Uterus (tissue), 4 donors: ENCODE data around the gene NIM1K. TPM values are rescaled to one million over a fixed set of nuclear protein-coding genes. Genes with fewer than 3 reads are reported as not detected.

Experiments
- DNase-seq, 2 donors: peaks; one replicate each; pipeline ENCODE4 v3.0.0-alpha.2; 2019 to 2020
- H3K27ac ChIP-seq, 2 donors: fragments of 200-600 bp; sonication (generic); 1 replicate in 1 of 2; 2 replicates in 1 of 2; pipeline ENCODE4 v1.5.1; 2016 to 2018
- H3K27me3 ChIP-seq, 2 donors: fragments of 200-600 bp; sonication (generic); one replicate each; pipeline ENCODE4 v1.5.1; 2018 to 2019; ENCODE audit warnings: control low read depth in 1 of 2
- H3K36me3 ChIP-seq, 2 donors: fragments of 200-600 bp; sonication (generic); one replicate each; pipeline ENCODE4 v1.5.1; 2019; ENCODE audit warnings: control low read depth in 1 of 2
- H3K4me1 ChIP-seq, 2 donors: fragments of 200-600 bp; sonication (generic); one replicate each; pipeline ENCODE4 v1.5.1; 2018 to 2019; ENCODE audit warnings: control low read depth in 1 of 2
- H3K4me3 ChIP-seq, 2 donors: fragments of 200-600 bp; sonication (generic); 1 replicate in 1 of 2; 2 replicates in 1 of 2; pipeline ENCODE4 v1.5.1; 2018 to 2019; ENCODE audit warnings: mild to moderate bottlenecking in 1 of 2
- H3K9me3 ChIP-seq, 2 donors: fragments of 200-600 bp; sonication (generic); one replicate each; pipeline ENCODE4 v1.5.1; 2019; ENCODE audit warnings: control low read depth in 1 of 2
- CTCF ChIP-seq, 4 experiments: fragments of 200-600 bp in 2 of 4; fragments of 450-650 bp in 2 of 4; sonication (generic) in 2 of 4; IDR thresholded peaks; one replicate each; pipeline ENCODE4 v1.5.1; 2016 to 2019; ENCODE audit warnings: antibody characterized with exemption in 4 of 4, mild to moderate bottlenecking in 2 of 4, moderate library complexity in 1 of 4
- POLR2A ChIP-seq, 2 donors: fragments of 450-650 bp; IDR thresholded peaks; one replicate each; pipeline ENCODE4 v1.6.1; 2016; ENCODE audit warnings: antibody characterized with exemption in 2 of 2, mild to moderate bottlenecking in 1 of 2, moderate library complexity in 1 of 2
- intact Hi-C: fragments of 100-400 bp; cut with DNase I; formaldehyde crosslinking; loops from one replicate; pipeline ENCODE4 v1.15.1; 2023; ENCODE audit warnings: low total_unique reads
- total RNA-seq, 4 donors: library from RNA; depleted of rRNA in 3 of 4; stranded (reverse); fragments of >200 nt in 3 of 4; gene quantifications; one replicate each; pipeline versions ENCODE4 v1.1.0 to v1.2.4, GENCODE V29; 2014 to 2023
- donor health status: DM: yes; HTN: yes; CAD: no.

The NIM1K gene
- total RNA-seq, 4 donors from 2014 or later, result 0.26 to 0.79 (median 0.35) TPM; not detected in 1

- Histone ChIP-seq H3K4me1 (no peaks in the 10 kb centered on the region), H3K27me3 (no peaks in the 10 kb centered on the region), H3K36me3 (no peaks in the 10 kb centered on the region), H3K4me3 (no peak overlapping the region), H3K27ac (no peak overlapping the region), H3K9me3 (no peaks in the 10 kb centered on the region)
- no peak for DNase-seq
- TF ChIP-seq CTCF (IDR thresholded peaks at IDR 0.05), result no peak
- TF ChIP-seq POLR2A (IDR thresholded peaks at IDR 0.05), result no peak
- intact Hi-C loops, result no loop called here
Observed at GRCh38 chr5:43215073-43215631, 23.1 kb downstream of the NIM1K start.

GRCh38 chr5:43216941-43217340 is 24.9 kb downstream of the NIM1K start:
- Histone ChIP-seq H3K4me3 (no peak overlapping the region), H3K4me1 (no peaks in the 10 kb centered on the region), H3K27ac (no peak overlapping the region), H3K27me3 (no peaks in the 10 kb centered on the region), H3K9me3 (no peaks in the 10 kb centered on the region), H3K36me3 (no peaks in the 10 kb centered on the region)
- DNase-seq, result no peak
- intact Hi-C loops, result no loop called here
- TF ChIP-seq CTCF (IDR thresholded peaks at IDR 0.05) (no peak), POLR2A (IDR thresholded peaks at IDR 0.05) (no peak)

GRCh38 chr5:43219120-43219519 is 27.1 kb downstream of the NIM1K start:
- DNase-seq, result no peak
- intact Hi-C loops, result no loop called here
- no peaks in the 10 kb centered on the region for H3K4me1 ChIP-seq
- TF ChIP-seq POLR2A (IDR thresholded peaks at IDR 0.05), result no peak
- TF ChIP-seq CTCF (IDR thresholded peaks at IDR 0.05), result no peak
- H3K27me3 ChIP-seq, result no peaks in the 10 kb centered on the region
- H3K27ac ChIP-seq, result no peak overlapping the region
- no peaks in the 10 kb centered on the region for H3K36me3 ChIP-seq
- H3K4me3 ChIP-seq, result no peak overlapping the region
- no peaks in the 10 kb centered on the region for H3K9me3 ChIP-seq

DNA sequence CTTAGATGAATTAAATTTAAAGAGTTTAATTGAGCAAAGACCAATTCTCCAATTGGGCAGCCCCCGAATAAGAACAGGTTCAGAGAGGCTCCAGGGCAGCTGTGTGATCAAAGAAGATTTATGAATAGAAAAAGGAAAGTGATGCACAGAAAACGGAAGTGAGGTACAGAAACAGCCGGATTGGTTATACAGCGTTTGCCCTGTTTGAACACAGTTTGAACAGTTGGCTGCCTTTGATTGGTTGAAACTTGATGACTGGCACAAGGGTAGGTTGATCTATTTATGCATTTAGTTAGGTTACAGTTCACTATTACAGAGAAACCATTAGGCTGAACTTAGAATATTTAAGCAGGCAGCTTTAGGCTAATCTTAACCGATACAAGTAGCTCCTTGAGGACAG is 29.5 kb downstream of the NIM1K start:
- no peak overlapping the region for H3K27ac ChIP-seq
- TF ChIP-seq CTCF (IDR thresholded peaks at IDR 0.05) (no peak), POLR2A (IDR thresholded peaks at IDR 0.05) (no peak)
- intact Hi-C loops, result no loop called here
- H3K9me3 ChIP-seq, result no peaks in the 10 kb centered on the region
- H3K4me1 ChIP-seq, result no peaks in the 10 kb centered on the region
- no peaks in the 10 kb centered on the region for H3K36me3 ChIP-seq
- no peak for DNase-seq
- no peaks in the 10 kb centered on the region for H3K27me3 ChIP-seq
- H3K4me3 ChIP-seq, result no peak overlapping the region

- Histone ChIP-seq H3K4me3 (no peak overlapping the region), H3K27ac (no peak overlapping the region), H3K36me3 (no peaks in the 10 kb centered on the region), H3K4me1 (no peaks in the 10 kb centered on the region), H3K27me3 (no peaks in the 10 kb centered on the region), H3K9me3 (no peaks in the 10 kb centered on the region)
- DNase-seq, result no peak
- intact Hi-C loops, result no loop called here
- TF ChIP-seq CTCF (IDR thresholded peaks at IDR 0.05) (no peak), POLR2A (IDR thresholded peaks at IDR 0.05) (no peak)
Observed at GRCh38 chr5:43225649-43226245, 33.7 kb downstream of the NIM1K start.
